Suprapubic skin (tissue), 4 donors: ENCODE results near the gene SERTM1. TPM values are rescaled to one million over a fixed set of nuclear protein-coding genes. Genes with fewer than 3 reads are reported as not detected.

ENCODE experiments used
- DNase-seq, 2 donors: peaks; one replicate each; pipeline ENCODE4 v3.0.0-alpha.2; 2019; ENCODE audit warnings: low spot score in 2 of 2
- H3K27ac ChIP-seq: fragments of 200-600 bp; sonication (generic); one replicate; pipeline ENCODE4 v1.5.1; 2019
- H3K27me3 ChIP-seq: fragments of 200-600 bp; sonication (generic); one replicate; pipeline ENCODE4 v1.5.1; 2019
- H3K36me3 ChIP-seq: fragments of 200-600 bp; sonication (generic); one replicate; pipeline ENCODE4 v1.5.1; 2019
- H3K4me1 ChIP-seq: fragments of 200-600 bp; sonication (generic); one replicate; pipeline ENCODE4 v1.5.1; 2019
- H3K4me3 ChIP-seq: fragments of 200-600 bp; sonication (generic); one replicate; pipeline ENCODE4 v1.5.1; 2019; ENCODE audit warnings: mild to moderate bottlenecking
- H3K9me3 ChIP-seq: fragments of 200-600 bp; sonication (generic); one replicate; pipeline ENCODE4 v1.5.1; 2019
- EP300 ChIP-seq: sonication (generic); formaldehyde crosslinking; IDR thresholded peaks from one replicate; pipeline ENCODE4 v1.6.1; 2017; ENCODE audit warnings: antibody characterized with exemption
- POLR2A ChIP-seq, 2 donors: fragments of 450-650 bp; IDR thresholded peaks; one replicate each; pipeline ENCODE4 v1.6.1; 2017; ENCODE audit warnings: antibody characterized with exemption in 2 of 2, mild to moderate bottlenecking in 2 of 2, moderate library complexity in 2 of 2
- POLR2AphosphoS5 ChIP-seq, 3 donors: sonication (generic); formaldehyde crosslinking; IDR thresholded peaks; one replicate each; pipeline ENCODE4 v1.6.1; 2017; ENCODE audit warnings: antibody characterized with exemption in 3 of 3
- WGBS: methylation state at CpG from one replicate; pipeline ENCODE4 v1.1.5; 2018; 5-methylcytosine and 5-hydroxymethylcytosine counted together
- total RNA-seq, 4 donors: library from RNA; depleted of rRNA; stranded (reverse); fragments of >200 nt; gene quantifications; one replicate each; pipeline ENCODE4 v1.1.0, GENCODE V29; 2016
- TF ChIP-seq, protein P1 (sequence below), 2 donors: fragments of 200-600 bp in 1 of 2; fragments of 450-650 bp in 1 of 2; sonication (generic) in 1 of 2; IDR thresholded peaks; one replicate each; pipeline ENCODE4 v1.5.1; 2016 to 2019; ENCODE audit warnings: antibody characterized with exemption in 2 of 2, mild to moderate bottlenecking in 1 of 2, moderate library complexity in 1 of 2

Gene SERTM1
- total RNA-seq, 4 donors from 2014 or later = not detected

DNA sequence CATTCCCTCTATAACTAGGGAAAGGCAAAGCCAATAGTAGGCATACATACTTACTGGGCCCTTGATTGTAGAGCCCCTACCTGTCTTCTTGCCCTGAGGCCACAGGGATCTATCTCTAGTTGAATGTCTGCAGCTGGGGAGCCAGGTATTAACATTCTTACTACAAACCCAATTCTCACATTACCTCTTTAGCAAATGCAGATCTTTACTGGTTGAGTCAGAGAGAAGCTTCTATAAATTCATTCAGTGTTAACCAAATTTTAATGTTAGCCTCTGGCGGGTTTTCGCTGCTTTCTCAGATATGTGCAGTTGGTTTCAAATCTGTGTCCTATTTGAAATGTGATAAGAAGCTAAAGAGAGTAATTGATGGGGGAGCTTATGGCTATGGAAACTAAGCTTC is 43.2 kb downstream of the SERTM1 start:
- Histone ChIP-seq H3K27ac (no peak overlapping the region), H3K36me3 (no peaks in the 10 kb centered on the region), H3K4me3 (no peak overlapping the region), H3K27me3 (no peaks in the 10 kb centered on the region), H3K4me1 (peaks cover 3% of the 10 kb centered on the region), H3K9me3 (no peaks in the 10 kb centered on the region)
- WGBS = 89% methylated on average over 2 of the region's 2 CpGs
- no peak for DNase-seq
- TF ChIP-seq, protein P1, sequence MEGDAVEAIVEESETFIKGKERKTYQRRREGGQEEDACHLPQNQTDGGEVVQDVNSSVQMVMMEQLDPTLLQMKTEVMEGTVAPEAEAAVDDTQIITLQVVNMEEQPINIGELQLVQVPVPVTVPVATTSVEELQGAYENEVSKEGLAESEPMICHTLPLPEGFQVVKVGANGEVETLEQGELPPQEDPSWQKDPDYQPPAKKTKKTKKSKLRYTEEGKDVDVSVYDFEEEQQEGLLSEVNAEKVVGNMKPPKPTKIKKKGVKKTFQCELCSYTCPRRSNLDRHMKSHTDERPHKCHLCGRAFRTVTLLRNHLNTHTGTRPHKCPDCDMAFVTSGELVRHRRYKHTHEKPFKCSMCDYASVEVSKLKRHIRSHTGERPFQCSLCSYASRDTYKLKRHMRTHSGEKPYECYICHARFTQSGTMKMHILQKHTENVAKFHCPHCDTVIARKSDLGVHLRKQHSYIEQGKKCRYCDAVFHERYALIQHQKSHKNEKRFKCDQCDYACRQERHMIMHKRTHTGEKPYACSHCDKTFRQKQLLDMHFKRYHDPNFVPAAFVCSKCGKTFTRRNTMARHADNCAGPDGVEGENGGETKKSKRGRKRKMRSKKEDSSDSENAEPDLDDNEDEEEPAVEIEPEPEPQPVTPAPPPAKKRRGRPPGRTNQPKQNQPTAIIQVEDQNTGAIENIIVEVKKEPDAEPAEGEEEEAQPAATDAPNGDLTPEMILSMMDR (IDR thresholded peaks at IDR 0.05) = no peak
- TF ChIP-seq POLR2A (IDR thresholded peaks at IDR 0.05) (no peak), POLR2AphosphoS5 (IDR thresholded peaks at IDR 0.05) (no peak)

DNA sequence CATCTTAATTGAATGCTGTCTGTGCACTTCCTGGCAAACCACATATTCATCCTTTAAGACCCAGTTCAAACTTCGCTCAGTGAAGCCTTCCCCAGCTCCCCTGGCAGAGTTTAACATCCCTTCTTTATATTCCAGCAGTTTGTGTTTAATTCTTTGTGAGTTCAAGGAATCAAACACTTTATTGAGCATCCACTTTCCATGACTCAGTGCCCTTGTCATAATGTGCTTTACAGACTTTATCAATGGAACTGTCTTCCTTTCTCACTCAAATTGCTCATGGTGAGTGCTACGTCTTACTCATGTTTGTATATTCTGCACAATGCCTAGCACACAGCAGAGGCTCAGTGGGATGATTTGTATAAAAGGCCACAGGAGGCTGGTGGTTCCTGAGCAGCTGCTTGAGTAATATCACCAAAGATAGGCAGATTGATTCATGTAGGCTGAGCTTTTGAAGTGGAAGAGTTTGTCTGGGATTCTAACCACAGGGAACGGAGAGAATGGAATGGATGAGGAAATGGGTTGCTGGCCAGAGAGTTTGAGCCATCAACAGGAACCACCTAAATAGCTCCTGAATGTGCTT is 44.2 kb downstream of the SERTM1 start:
- no peaks in the 10 kb centered on the region for H3K27me3 ChIP-seq
- 82% methylated on average over 3 of the region's 3 CpGs for WGBS
- no peak for DNase-seq
- H3K4me3 ChIP-seq = no peak overlapping the region
- peaks cover 2% of the 10 kb centered on the region for H3K4me1 ChIP-seq
- H3K9me3 ChIP-seq = no peaks in the 10 kb centered on the region
- H3K27ac ChIP-seq = no peak overlapping the region
- TF ChIP-seq POLR2AphosphoS5 (IDR thresholded peaks at IDR 0.05) (no peak), POLR2A (IDR thresholded peaks at IDR 0.05) (no peak), EP300 (no peak)
- TF ChIP-seq, protein P1 (IDR thresholded peaks at IDR 0.05) = no peak
- H3K36me3 ChIP-seq = no peaks in the 10 kb centered on the region

DNA sequence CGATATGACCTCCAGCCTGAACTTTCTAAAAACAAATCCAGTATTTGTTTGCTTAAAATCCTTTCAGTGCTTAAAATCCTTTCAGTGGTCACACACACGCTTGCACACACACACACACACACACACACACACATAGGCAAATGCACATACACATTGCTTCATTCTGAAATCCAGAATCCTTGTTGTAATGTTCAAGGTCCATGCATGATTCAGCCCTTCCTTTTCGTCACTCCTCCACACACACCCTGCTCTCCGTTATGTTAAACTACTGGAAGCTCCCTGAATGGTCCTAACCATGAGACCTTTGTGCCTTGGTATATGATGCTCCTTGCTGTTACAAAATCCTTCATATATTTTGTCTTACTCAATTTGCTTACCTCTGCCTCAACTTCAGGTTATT is 44.9 kb downstream of the SERTM1 start:
- Histone ChIP-seq H3K27me3 (no peaks in the 10 kb centered on the region), H3K4me3 (no peak overlapping the region), H3K36me3 (no peaks in the 10 kb centered on the region), H3K27ac (no peak overlapping the region), H3K9me3 (no peaks in the 10 kb centered on the region), H3K4me1 (no peaks in the 10 kb centered on the region)
- TF ChIP-seq, protein P1 (IDR thresholded peaks at IDR 0.05) = no peak
- 89% methylated on average over 4 of the region's 4 CpGs for WGBS
- DNase-seq = no peak

DNA sequence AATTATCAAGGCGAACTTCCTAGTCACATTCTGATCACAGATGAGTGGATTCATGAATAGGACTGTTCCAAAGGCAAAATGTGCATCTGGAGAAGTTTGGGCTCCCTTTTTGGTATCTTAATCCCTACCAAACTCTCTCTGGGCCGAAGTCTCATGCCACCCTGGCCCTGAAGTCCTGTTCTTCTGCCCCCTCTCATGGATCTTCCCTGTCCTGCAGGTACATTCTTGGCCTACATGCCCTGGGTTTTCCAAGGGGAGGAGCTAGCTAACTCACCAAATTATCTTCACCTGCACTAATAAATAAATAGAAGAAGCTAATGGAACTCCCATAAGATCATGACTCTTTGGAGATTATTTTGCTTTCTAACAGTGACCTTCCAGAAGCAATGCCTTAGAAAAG is 50.3 kb downstream of the SERTM1 start:
- Histone ChIP-seq H3K9me3 (no peaks in the 10 kb centered on the region), H3K27me3 (no peaks in the 10 kb centered on the region), H3K36me3 (no peaks in the 10 kb centered on the region), H3K27ac (no peak overlapping the region), H3K4me1 (no peaks in the 10 kb centered on the region), H3K4me3 (no peak overlapping the region)
- WGBS = 71% methylated on average over 2 of the region's 2 CpGs
- TF ChIP-seq EP300 = no peak
- TF ChIP-seq, protein P1 (IDR thresholded peaks at IDR 0.05) = no peak
- TF ChIP-seq POLR2A (IDR thresholded peaks at IDR 0.05) = no peak
- no peak for TF ChIP-seq POLR2AphosphoS5 (IDR thresholded peaks at IDR 0.05)
- no peak for DNase-seq

DNA sequence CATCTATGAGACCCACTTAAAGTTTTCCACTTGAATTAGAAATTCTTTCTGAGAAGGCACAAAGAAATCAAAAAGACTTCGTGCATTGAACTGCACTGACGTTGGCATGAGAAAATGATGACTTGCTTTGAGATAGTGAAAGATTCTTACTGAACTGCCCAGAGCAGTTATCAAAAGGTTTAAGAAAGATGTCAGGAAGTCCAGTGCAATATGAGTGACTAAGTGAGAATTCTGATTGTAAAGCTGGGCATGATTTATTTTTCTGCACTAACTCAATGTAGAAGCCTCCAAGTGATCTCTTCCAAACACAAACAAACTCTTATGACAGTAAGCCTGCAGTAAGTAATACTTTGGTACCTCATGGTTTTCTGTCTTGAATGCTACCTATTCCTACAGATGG is 52.1 kb downstream of the SERTM1 start:
- H3K4me3 ChIP-seq = no peak overlapping the region
- WGBS = 94% methylated on average over 2 of the region's 2 CpGs
- no peaks in the 10 kb centered on the region for H3K27me3 ChIP-seq
- TF ChIP-seq EP300 (no peak), POLR2AphosphoS5 (IDR thresholded peaks at IDR 0.05) (no peak), POLR2A (IDR thresholded peaks at IDR 0.05) (no peak)
- TF ChIP-seq, protein P1 (IDR thresholded peaks at IDR 0.05) = no peak
- no peaks in the 10 kb centered on the region for H3K36me3 ChIP-seq
- H3K9me3 ChIP-seq = no peaks in the 10 kb centered on the region
- H3K27ac ChIP-seq = no peak overlapping the region
- DNase-seq = no peak
- no peaks in the 10 kb centered on the region for H3K4me1 ChIP-seq
